Upper lobe of left lung (tissue), 4 donors: ENCODE data around the gene FEM1B.

Experiments used
- CTCF ChIP-seq, 6 experiments: fragments of 450-650 bp in 4 of 6; fragments of 200-600 bp in 2 of 6; sonication (generic) in 2 of 6; IDR thresholded peaks; one replicate each; pipeline ENCODE4 v1.5.1; 2016 to 2019; ENCODE audit warnings: antibody characterized with exemption in 6 of 6
- EP300 ChIP-seq, 4 donors: sonication (generic); formaldehyde crosslinking; IDR thresholded peaks; one replicate each; pipeline ENCODE4 v1.5.1; 2017; ENCODE audit warnings: antibody characterized with exemption in 4 of 4, control low read depth in 2 of 4
- POLR2A ChIP-seq, 4 donors: fragments of 450-650 bp; IDR thresholded peaks; one replicate each; pipeline ENCODE4 v1.5.1; 2016 to 2017; ENCODE audit warnings: antibody characterized with exemption in 4 of 4, mild to moderate bottlenecking in 2 of 4
- POLR2AphosphoS5 ChIP-seq, 2 donors: sonication (generic); formaldehyde crosslinking; IDR thresholded peaks; one replicate each; pipeline ENCODE4 v1.5.1; 2017; ENCODE audit warnings: antibody characterized with exemption in 2 of 2

GRCh38 chr15:68328443-68328842, 50.9 kb downstream of the FEM1B start:
- TF ChIP-seq EP300 (IDR thresholded peaks at IDR 0.05) (no peak), CTCF (IDR thresholded peaks at IDR 0.05) (no peak), POLR2A (IDR thresholded peaks at IDR 0.05) (no peak), POLR2AphosphoS5 (IDR thresholded peaks at IDR 0.05) (no peak)
